Lung (tissue), 12 donors: Measurements from ENCODE around the gene MLLT6. TPM values are rescaled to one million over a fixed set of nuclear protein-coding genes. Genes with fewer than 3 reads are reported as not detected.

Source experiments
- ATAC-seq: fragments of 200-7000 bp; cut with Tn5 transposase; one replicate; pipeline ENCODE4 v1.9.1; 2020; ENCODE audit warnings: moderate number of reproducible peaks; ENCODE audit not compliant: insufficient read depth, low FRiP score
- DNase-seq, 3 donors: peaks; one replicate each; pipeline ENCODE4 v3.0.0-alpha.2; 2013 to 2017
- H3K27ac ChIP-seq, 2 donors: one replicate each; pipeline ENCODE4 v1.5.1; 2013; ENCODE audit warnings: mild to moderate bottlenecking in 2 of 2, moderate library complexity in 2 of 2, control low read depth in 1 of 2, inconsistent platforms in 1 of 2, low read depth in 1 of 2, low read length in 1 of 2
- H3K27me3 ChIP-seq, 3 donors: one replicate each; pipeline ENCODE4 v1.5.1; 2013; ENCODE audit warnings: low read length in 2 of 3; ENCODE audit not compliant: control insufficient read depth in 3 of 3, insufficient read depth in 3 of 3
- H3K36me3 ChIP-seq, 4 donors: one replicate each; pipeline ENCODE4 v1.5.1; 2013; ENCODE audit warnings: low read length in 4 of 4, mild to moderate bottlenecking in 1 of 4, moderate library complexity in 1 of 4; ENCODE audit not compliant: control insufficient read depth in 4 of 4, insufficient read depth in 4 of 4
- H3K4me1 ChIP-seq, 5 donors: one replicate each; pipeline ENCODE4 v1.5.1; 2013; ENCODE audit warnings: low read length in 5 of 5, mild to moderate bottlenecking in 2 of 5, moderate library complexity in 1 of 5; ENCODE audit not compliant: control insufficient read depth in 5 of 5, insufficient read depth in 5 of 5
- H3K4me3 ChIP-seq: one replicate; pipeline ENCODE4 v1.5.1; 2013; ENCODE audit warnings: mild to moderate bottlenecking, control low read depth, moderate library complexity
- H3K9ac ChIP-seq, 2 donors: one replicate each; pipeline ENCODE4 v1.5.1; 2013; ENCODE audit warnings: low read length in 2 of 2, control low read depth in 1 of 2; ENCODE audit not compliant: insufficient read depth in 1 of 2
- H3K9me3 ChIP-seq, 4 donors: one replicate each; pipeline ENCODE4 v1.5.1; 2013; ENCODE audit warnings: low read length in 3 of 4, mild to moderate bottlenecking in 1 of 4, moderate library complexity in 1 of 4; ENCODE audit not compliant: control insufficient read depth in 4 of 4, insufficient read depth in 3 of 4
- WGBS, 2 donors: extraction: QIAGEN DNeasy Blood & Tissue Kit; methylation state at CpG; one replicate each; pipeline ENCODE4 v1.1.7; 2013; 5-methylcytosine and 5-hydroxymethylcytosine counted together
- polyA plus RNA-seq, 2 donors: library from polyadenylated mRNA; stranded (reverse); fragments of 200-250 nt; gene quantifications; one replicate each; pipeline ENCODE4 v1.2.1, GENCODE V29; 2013
- total RNA-seq, 2 donors: library from RNA; depleted of rRNA in 1 of 2; stranded (reverse); fragments of >200 nt in 1 of 2; gene quantifications; one replicate each; pipeline ENCODE4 v1.2.1, GENCODE V29; 2014 to 2021
- TF ChIP-seq, protein P1 (sequence below): IDR thresholded peaks from 2 replicates; pipeline ENCODE4 v1.5.1; 2012; ENCODE audit warnings: mild to moderate bottlenecking; ENCODE audit errors: control extremely low read depth, extremely low read depth
- donor health status: control.
- donor health status: control.
- donor health status: Bipolar disorder and iron deficiency.
- donor health status: healthy.
- donor health status: DM: yes; HTN: yes; CAD: no.

The MLLT6 gene
- total and polyA plus RNA-seq, 4 donors: 64.0 to 108 (median 70.3) TPM

DNA sequence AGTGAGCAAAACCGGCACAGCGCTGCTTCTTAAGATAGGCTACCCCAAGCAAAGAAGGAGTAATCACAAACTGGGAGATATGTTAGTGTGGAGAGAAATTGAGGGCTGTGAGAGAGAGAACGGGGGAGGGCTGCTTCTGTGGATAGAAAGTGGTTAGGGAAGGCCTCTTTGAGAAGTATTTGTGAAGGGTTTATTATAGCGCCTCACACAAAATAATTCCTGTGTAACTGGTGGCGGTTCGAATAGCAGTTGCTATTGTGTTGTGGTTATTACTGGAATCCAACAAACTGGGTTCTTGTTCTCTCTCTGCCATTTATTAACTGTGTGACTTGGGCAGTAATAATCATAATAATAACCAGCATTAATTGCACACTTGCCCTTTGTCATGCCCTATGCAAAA is 15.9 kb downstream of the MLLT6 start:
- no peak overlapping the region for H3K27ac ChIP-seq
- WGBS, 2 donors: 87 to 93% methylated on average over 6 of the region's 6 CpGs
- H3K4me3 ChIP-seq: no peak overlapping the region
- H3K9ac ChIP-seq: no peak overlapping the region
- H3K36me3 ChIP-seq: peaks cover 14 to 73% (median 23%) of the 10 kb centered on the region in 4 donors
- H3K27me3 ChIP-seq: no peaks in the 10 kb centered on the region
- H3K9me3 ChIP-seq: no peaks in the 10 kb centered on the region
- DNase-seq: no peak
- TF ChIP-seq, protein P1, sequence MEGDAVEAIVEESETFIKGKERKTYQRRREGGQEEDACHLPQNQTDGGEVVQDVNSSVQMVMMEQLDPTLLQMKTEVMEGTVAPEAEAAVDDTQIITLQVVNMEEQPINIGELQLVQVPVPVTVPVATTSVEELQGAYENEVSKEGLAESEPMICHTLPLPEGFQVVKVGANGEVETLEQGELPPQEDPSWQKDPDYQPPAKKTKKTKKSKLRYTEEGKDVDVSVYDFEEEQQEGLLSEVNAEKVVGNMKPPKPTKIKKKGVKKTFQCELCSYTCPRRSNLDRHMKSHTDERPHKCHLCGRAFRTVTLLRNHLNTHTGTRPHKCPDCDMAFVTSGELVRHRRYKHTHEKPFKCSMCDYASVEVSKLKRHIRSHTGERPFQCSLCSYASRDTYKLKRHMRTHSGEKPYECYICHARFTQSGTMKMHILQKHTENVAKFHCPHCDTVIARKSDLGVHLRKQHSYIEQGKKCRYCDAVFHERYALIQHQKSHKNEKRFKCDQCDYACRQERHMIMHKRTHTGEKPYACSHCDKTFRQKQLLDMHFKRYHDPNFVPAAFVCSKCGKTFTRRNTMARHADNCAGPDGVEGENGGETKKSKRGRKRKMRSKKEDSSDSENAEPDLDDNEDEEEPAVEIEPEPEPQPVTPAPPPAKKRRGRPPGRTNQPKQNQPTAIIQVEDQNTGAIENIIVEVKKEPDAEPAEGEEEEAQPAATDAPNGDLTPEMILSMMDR: no peak
- H3K4me1 ChIP-seq: peaks cover 0 to 9% (median 2%) of the 10 kb centered on the region in 5 donors
- ATAC-seq: no peak

DNA sequence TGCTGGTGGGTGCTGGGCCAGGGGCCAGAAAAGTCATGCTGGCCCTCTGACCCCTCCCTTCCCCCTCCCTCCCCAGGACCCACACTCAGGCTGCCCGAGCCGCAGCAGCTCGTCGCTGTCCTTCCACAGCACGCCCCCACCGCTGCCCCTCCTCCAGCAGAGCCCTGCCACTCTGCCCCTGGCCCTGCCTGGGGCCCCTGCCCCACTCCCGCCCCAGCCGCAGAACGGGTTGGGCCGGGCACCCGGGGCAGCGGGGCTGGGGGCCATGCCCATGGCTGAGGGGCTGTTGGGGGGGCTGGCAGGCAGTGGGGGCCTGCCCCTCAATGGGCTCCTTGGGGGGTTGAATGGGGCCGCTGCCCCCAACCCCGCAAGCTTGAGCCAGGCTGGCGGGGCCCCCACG is 16.7 kb downstream of the MLLT6 start:
- TF ChIP-seq, protein P1: no peak
- H3K4me1 ChIP-seq: peaks cover 0 to 9% (median 2%) of the 10 kb centered on the region in 5 donors
- H3K27ac ChIP-seq: no peak overlapping the region
- DNase-seq: no peak
- no peak overlapping the region for H3K9ac ChIP-seq
- no peaks in the 10 kb centered on the region for H3K27me3 ChIP-seq
- H3K9me3 ChIP-seq: no peaks in the 10 kb centered on the region
- peaks cover 12 to 65% (median 17%) of the 10 kb centered on the region in 4 donors for H3K36me3 ChIP-seq
- 93 to 100% methylated on average over 5 to 16 of the region's 16 CpGs for WGBS, 2 donors
- ATAC-seq: no peak
- H3K4me3 ChIP-seq: no peak overlapping the region

DNA sequence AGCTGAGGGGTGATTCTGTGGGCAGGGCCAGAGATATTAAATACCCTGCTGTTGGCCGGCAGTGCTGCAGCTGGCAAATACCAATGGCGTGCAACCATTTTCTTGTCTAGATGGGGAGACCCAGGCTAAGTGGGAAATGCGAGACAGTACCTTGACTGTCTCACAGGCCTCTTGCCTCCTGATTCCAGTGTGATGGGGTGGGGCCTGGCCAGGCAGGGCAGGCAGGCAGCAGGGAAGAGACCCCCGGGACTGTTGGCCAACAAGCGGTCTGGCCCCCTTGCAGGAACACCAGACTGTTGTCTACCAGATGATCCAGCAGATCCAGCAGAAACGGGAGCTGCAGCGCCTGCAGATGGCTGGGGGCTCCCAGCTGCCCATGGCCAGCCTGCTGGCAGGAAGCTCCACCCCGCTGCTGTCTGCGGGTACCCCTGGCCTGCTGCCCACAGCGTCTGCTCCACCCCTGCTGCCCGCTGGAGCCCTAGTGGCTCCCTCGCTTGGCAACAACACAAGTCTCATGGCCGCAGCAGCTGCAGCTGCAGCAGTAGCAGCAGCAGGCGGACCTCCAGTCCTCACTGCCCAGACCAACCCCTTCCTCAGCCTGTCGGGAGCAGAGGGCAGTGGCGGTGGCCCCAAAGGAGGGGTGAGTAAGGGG is 19.4 kb downstream of the MLLT6 start:
- Histone ChIP-seq H3K27me3 (no peaks in the 10 kb centered on the region), H3K27ac (no peak overlapping the region), H3K9ac (no peak overlapping the region), H3K9me3 (no peaks in the 10 kb centered on the region), H3K4me3 (no peak overlapping the region), H3K4me1 (peaks cover 0 to 18% (median 6%) of the 10 kb centered on the region in 5 donors), H3K36me3 (peaks cover 3 to 47% (median 12%) of the 10 kb centered on the region in 4 donors)
- WGBS, 2 donors: 48 to 51% methylated on average over 16 of the region's 16 CpGs
- no peak for DNase-seq
- no peak for ATAC-seq
- TF ChIP-seq, protein P1: no peak
